K562 (cell line): ENCODE results near the gene MCL1. TPM values are rescaled to one million over a fixed set of nuclear protein-coding genes. Genes with fewer than 3 reads are reported as not detected.

ENCODE experiments used
- GATAD2B ChIP-seq: fragments of 450-650 bp; IDR thresholded peaks from 2 replicates; pipeline ENCODE4 v1.6.1; 2017; ENCODE audit warnings: mild to moderate bottlenecking, borderline replicate concordance
- KDM2B ChIP-seq: fragments of 250-450 bp; sonication (Bioruptor Pico); IDR thresholded peaks from 2 replicates; pipeline ENCODE4 v1.8.0; 2021; ENCODE audit warnings: mild to moderate bottlenecking, moderate library complexity
- KHSRP ChIP-seq: fragments of 450-650 bp; IDR thresholded peaks from 2 replicates; pipeline ENCODE4 v1.6.1; 2017
- L3MBTL2 ChIP-seq: fragments of 450-650 bp; IDR thresholded peaks from 2 replicates; pipeline ENCODE4 v1.6.1; 2016; ENCODE audit warnings: mild to moderate bottlenecking, moderate library complexity
- PRMT5 ChIP-seq: sonication (generic); formaldehyde crosslinking; IDR thresholded peaks from 2 replicates; pipeline ENCODE4 v1.5.0; 2020; ENCODE audit warnings: missing genetic modification reagents
- XRCC4 ChIP-seq: IDR thresholded peaks from one replicate; pipeline ENCODE4 v1.6.1; 2011; ENCODE audit not compliant: insufficient read depth, insufficient read length; ENCODE audit errors: extremely low read depth
- ZNF143 ChIP-seq: sonication (generic); formaldehyde crosslinking; IDR thresholded peaks from 2 replicates; pipeline ENCODE4 v1.9.0; 2022; ENCODE audit warnings: mild to moderate bottlenecking, missing genetic modification reagents
- ZNF316 ChIP-seq: fragments of 450-650 bp; IDR thresholded peaks from 2 replicates; pipeline ENCODE4 v1.6.1; 2016
- ZNF324 ChIP-seq: fragments of 250-450 bp; sonication (Bioruptor Pico); IDR thresholded peaks from 2 replicates; pipeline ENCODE4 v1.4.0; 2020; ENCODE audit warnings: mild to moderate bottlenecking
- ZZZ3 ChIP-seq: fragments of 450-650 bp; IDR thresholded peaks from 2 replicates; pipeline ENCODE4 v1.6.1; 2016; ENCODE audit warnings: antibody characterized with exemption, mild to moderate bottlenecking, moderate library complexity
- polyA plus RNA-seq, 8 experiments: library from polyadenylated mRNA; depleted of rRNA in 4 of 8; stranded (reverse) in 5 of 8; unstranded in 3 of 8; fragments of >200 nt; fragmentation: Nextera tagmentation in 2 of 8; fragmentation: Illumina TruSeq in 1 of 8; extraction: Ambion mirVana in 2 of 8; extraction: Trizol in 1 of 8; gene quantifications; 2 replicates each; pipeline versions ENCODE4 v1.2.1 to v1.2.3, GENCODE V29; 2011 to 2014; ENCODE audit warnings: inconsistent platforms in 1 of 8, missing spikeins in 1 of 8
- total RNA-seq, 7 experiments: library from RNA; depleted of rRNA in 6 of 7; stranded (reverse); fragments of >200 nt in 6 of 7; fragmentation: Illumina TruSeq in 2 of 7; extraction: Trizol in 2 of 7; gene quantifications; 2 replicates each; pipeline versions ENCODE4 v1.2.1 to v1.2.3, GENCODE V29; 2011 to 2021; ENCODE audit warnings: low replicate concordance in 1 of 7
- TF ChIP-seq, protein P1 (sequence below): fragments of 250-450 bp; sonication (Bioruptor Pico); IDR thresholded peaks from 2 replicates; pipeline ENCODE4 v1.9.0; 2021; ENCODE audit warnings: mild to moderate bottlenecking, inconsistent platforms
- TF ChIP-seq, protein P2 (sequence below): sonication (generic); formaldehyde crosslinking; IDR thresholded peaks from 2 replicates; pipeline ENCODE4 v1.9.0; 2022; ENCODE audit warnings: mild to moderate bottlenecking, missing genetic modification reagents
- TF ChIP-seq, protein P3 (sequence below): sonication (generic); formaldehyde crosslinking; IDR thresholded peaks from 2 replicates; pipeline ENCODE4 v1.8.0; 2023; ENCODE audit warnings: mild to moderate bottlenecking, missing genetic modification reagents
- TF ChIP-seq, protein P4 (sequence below): fragments of 250-450 bp; sonication (Bioruptor Pico); IDR thresholded peaks from 2 replicates; pipeline ENCODE4 v1.5.0; 2020; ENCODE audit warnings: mild to moderate bottlenecking, borderline replicate concordance
- TF ChIP-seq, protein P5 (sequence below): fragments of 250-450 bp; sonication (Bioruptor Pico); IDR thresholded peaks from 2 replicates; pipeline ENCODE4 v1.8.0; 2021; ENCODE audit warnings: moderate library complexity, mild to moderate bottlenecking, inconsistent platforms
- TF ChIP-seq, protein P6 (sequence below): fragments of 450-650 bp; IDR thresholded peaks from 2 replicates; pipeline ENCODE4 v1.6.1; 2016; ENCODE audit warnings: borderline replicate concordance

The MCL1 gene
- total and polyA plus RNA-seq, 9 of the 15 experiments (the other 6 are each of a cell fraction or from before 2014, with no cell fraction given): 27.1 to 224 (median 138) TPM

DNA sequence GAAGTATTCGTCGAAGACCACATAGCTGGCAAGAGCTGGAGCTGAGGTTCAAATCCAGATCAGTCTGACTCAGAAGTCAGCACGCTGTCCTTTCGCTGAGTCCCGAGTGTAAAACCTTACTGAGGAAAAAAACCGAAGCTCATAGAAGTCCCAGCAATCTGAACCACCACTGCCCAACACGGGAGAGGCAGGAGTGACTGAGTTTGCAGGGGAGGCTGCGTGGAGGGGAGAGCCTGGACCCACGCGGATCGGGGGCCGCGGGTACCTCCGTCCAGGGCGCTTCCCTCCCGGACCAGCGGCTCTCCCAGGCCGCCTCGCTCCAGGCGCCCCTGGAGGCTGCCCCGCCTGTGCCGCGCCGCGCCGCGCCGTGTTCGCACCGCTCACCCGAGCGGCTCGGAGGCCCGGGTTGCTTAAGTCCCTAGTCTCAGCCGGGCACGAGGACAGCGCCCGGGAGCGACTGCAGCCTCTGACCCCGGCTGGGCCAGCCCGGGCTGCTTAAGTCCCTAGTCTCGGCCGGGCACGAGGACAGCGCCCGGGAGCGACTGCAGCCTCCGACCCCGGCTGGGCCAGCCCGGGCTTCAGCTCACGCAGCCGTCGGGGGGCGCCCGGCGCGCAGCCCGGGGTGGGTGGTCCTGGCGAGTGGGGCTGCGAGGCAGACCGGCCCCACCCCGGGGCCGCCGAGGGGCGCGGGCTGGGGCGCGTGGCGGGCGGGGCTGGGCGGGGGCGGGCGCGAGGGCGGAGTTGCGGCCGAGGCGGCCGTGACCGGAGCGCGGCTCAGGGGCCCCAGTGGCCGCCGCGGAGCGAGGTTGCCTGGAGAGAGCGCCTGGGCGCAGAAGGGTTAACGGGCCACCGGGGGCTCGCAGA, 30.5 kb downstream of the MCL1 start, which contains the start of gene ADAMTSL4 (continued):
- TF ChIP-seq, protein P1, sequence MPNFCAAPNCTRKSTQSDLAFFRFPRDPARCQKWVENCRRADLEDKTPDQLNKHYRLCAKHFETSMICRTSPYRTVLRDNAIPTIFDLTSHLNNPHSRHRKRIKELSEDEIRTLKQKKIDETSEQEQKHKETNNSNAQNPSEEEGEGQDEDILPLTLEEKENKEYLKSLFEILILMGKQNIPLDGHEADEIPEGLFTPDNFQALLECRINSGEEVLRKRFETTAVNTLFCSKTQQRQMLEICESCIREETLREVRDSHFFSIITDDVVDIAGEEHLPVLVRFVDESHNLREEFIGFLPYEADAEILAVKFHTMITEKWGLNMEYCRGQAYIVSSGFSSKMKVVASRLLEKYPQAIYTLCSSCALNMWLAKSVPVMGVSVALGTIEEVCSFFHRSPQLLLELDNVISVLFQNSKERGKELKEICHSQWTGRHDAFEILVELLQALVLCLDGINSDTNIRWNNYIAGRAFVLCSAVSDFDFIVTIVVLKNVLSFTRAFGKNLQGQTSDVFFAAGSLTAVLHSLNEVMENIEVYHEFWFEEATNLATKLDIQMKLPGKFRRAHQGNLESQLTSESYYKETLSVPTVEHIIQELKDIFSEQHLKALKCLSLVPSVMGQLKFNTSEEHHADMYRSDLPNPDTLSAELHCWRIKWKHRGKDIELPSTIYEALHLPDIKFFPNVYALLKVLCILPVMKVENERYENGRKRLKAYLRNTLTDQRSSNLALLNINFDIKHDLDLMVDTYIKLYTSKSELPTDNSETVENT (CRISPR knock-in tag): peak; percentile 45; the same call in 1 of the 2 replicates
- no peak for TF ChIP-seq XRCC4
- TF ChIP-seq, protein P2, sequence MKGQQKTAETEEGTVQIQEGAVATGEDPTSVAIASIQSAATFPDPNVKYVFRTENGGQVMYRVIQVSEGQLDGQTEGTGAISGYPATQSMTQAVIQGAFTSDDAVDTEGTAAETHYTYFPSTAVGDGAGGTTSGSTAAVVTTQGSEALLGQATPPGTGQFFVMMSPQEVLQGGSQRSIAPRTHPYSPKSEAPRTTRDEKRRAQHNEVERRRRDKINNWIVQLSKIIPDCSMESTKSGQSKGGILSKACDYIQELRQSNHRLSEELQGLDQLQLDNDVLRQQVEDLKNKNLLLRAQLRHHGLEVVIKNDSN (CRISPR knock-in tag): peak; percentile 65
- TF ChIP-seq KHSRP: no peak
- peak; percentile 63 for TF ChIP-seq GATAD2B
- TF ChIP-seq, protein P3, sequence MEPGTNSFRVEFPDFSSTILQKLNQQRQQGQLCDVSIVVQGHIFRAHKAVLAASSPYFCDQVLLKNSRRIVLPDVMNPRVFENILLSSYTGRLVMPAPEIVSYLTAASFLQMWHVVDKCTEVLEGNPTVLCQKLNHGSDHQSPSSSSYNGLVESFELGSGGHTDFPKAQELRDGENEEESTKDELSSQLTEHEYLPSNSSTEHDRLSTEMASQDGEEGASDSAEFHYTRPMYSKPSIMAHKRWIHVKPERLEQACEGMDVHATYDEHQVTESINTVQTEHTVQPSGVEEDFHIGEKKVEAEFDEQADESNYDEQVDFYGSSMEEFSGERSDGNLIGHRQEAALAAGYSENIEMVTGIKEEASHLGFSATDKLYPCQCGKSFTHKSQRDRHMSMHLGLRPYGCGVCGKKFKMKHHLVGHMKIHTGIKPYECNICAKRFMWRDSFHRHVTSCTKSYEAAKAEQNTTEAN (CRISPR knock-in tag): 0 out of 2 replicates have a peak, but pooled peaks have one; percentile 40
- TF ChIP-seq ZZZ3: no peak
- no peak for TF ChIP-seq ZNF316
- no peak for TF ChIP-seq ZNF324
- TF ChIP-seq, protein P4, sequence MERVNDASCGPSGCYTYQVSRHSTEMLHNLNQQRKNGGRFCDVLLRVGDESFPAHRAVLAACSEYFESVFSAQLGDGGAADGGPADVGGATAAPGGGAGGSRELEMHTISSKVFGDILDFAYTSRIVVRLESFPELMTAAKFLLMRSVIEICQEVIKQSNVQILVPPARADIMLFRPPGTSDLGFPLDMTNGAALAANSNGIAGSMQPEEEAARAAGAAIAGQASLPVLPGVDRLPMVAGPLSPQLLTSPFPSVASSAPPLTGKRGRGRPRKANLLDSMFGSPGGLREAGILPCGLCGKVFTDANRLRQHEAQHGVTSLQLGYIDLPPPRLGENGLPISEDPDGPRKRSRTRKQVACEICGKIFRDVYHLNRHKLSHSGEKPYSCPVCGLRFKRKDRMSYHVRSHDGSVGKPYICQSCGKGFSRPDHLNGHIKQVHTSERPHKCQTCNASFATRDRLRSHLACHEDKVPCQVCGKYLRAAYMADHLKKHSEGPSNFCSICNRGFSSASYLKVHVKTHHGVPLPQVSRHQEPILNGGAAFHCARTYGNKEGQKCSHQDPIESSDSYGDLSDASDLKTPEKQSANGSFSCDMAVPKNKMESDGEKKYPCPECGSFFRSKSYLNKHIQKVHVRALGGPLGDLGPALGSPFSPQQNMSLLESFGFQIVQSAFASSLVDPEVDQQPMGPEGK (CRISPR knock-in tag): no peak
- TF ChIP-seq, protein P5, sequence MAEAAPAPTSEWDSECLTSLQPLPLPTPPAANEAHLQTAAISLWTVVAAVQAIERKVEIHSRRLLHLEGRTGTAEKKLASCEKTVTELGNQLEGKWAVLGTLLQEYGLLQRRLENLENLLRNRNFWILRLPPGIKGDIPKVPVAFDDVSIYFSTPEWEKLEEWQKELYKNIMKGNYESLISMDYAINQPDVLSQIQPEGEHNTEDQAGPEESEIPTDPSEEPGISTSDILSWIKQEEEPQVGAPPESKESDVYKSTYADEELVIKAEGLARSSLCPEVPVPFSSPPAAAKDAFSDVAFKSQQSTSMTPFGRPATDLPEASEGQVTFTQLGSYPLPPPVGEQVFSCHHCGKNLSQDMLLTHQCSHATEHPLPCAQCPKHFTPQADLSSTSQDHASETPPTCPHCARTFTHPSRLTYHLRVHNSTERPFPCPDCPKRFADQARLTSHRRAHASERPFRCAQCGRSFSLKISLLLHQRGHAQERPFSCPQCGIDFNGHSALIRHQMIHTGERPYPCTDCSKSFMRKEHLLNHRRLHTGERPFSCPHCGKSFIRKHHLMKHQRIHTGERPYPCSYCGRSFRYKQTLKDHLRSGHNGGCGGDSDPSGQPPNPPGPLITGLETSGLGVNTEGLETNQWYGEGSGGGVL: no peak
- TF ChIP-seq L3MBTL2: peak; percentile 92
- no peak for TF ChIP-seq PRMT5 (CRISPR knock-in tag)
- no peak for TF ChIP-seq ZNF143 (CRISPR knock-in tag)
- TF ChIP-seq KDM2B (CRISPR knock-in tag): no peak
- TF ChIP-seq, protein P6, sequence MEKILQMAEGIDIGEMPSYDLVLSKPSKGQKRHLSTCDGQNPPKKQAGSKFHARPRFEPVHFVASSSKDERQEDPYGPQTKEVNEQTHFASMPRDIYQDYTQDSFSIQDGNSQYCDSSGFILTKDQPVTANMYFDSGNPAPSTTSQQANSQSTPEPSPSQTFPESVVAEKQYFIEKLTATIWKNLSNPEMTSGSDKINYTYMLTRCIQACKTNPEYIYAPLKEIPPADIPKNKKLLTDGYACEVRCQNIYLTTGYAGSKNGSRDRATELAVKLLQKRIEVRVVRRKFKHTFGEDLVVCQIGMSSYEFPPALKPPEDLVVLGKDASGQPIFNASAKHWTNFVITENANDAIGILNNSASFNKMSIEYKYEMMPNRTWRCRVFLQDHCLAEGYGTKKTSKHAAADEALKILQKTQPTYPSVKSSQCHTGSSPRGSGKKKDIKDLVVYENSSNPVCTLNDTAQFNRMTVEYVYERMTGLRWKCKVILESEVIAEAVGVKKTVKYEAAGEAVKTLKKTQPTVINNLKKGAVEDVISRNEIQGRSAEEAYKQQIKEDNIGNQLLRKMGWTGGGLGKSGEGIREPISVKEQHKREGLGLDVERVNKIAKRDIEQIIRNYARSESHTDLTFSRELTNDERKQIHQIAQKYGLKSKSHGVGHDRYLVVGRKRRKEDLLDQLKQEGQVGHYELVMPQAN: no peak
